NCI-H82 (cell line): ENCODE measurements around the gene SLAMF9.

ENCODE experiments used
- DNase-seq: peaks from one replicate; lab custom pipeline; 2025; lab: John Stamatoyannopoulos, UW

SLAMF9 gene

DNA sequence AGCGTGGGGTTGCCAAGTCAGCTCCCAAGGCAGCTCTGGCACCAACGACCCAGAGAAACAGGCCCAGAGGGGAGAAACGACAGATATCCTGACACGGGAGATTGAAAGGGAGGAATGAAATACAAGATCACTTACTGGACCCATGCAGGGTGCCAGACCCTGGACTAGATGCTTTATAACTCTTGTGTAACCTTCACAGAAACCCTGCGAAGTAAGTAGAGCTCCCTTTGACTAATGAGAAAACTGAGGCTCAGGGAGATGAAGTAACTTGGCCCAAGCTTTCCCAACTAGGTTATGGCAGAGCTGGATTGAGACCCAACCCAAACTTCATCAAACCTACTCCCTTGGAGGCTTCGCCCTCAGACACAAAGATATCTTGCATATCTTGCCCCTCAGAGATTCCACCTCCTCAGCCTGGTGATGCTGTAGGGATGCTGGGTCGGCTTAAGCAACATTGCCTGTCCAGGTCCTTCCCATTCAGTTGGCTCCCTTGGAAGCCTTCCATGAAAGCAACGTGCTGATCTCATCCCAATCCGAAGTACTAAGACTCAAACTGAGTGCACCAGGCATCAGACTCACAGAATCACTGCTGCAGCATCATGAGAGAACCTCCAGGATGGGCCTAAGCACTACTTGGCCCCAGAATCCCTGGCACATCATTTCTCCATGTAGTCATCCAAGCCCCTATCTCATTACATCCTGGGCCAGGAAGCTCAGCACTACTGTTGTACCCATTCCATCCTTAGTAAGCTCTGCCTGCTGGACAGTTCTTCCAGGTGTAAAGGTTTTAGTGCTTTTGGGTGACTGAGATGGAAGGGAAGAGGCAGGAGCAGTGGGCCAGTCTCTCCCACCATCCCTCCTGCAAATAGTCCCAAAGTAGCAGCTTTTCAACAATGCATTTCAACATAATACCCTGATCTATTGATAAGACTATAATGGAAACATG lies 7.5 kb downstream of the SLAMF9 start:
- DNase-seq = no peak

DNA sequence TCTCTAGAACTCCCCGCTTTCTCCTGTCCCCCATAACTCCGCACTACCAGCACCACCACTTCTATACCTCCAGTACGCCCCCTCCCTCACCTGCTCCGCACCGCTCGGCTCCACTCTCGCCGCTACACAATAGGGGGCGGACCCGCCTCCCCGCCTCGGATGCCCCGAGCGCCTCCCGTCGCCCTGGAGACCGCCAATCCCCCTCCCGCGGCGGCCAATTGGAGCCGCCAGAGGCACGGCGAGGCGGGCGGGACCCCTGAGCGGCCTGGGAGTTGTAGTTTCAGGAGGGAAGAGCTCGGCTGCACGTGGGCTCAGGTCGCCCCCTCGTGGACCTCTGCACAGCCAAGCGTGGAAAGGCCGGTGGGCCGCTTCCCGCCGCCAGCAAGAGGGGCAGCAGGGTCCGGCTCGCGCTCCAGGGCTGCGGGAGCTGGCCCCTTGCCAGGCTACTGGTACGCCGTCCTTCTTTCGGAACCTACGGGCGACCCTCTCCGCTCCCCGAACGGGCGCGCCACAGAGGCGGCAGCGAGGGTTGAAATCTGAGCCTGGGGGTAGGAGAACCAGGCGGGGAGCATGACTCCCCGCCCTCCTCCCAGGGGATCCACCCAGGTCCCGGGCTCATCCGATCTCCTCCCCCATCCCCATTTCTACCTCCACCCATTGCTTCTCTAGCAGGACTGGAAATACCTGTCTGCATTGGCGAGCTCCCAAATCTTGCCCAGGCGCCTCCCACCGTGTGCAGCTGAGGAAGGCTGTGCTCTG lies 8.4 kb downstream of the SLAMF9 start, which contains the start of gene IGSF9:
Gene IGSF9, minus strand, starts transcription at position 131 of the 759 bp plus-strand sequence. CDS start 2,159 bp downstream, outside the sequence.
- DNase-seq = peak; percentile 99

DNA sequence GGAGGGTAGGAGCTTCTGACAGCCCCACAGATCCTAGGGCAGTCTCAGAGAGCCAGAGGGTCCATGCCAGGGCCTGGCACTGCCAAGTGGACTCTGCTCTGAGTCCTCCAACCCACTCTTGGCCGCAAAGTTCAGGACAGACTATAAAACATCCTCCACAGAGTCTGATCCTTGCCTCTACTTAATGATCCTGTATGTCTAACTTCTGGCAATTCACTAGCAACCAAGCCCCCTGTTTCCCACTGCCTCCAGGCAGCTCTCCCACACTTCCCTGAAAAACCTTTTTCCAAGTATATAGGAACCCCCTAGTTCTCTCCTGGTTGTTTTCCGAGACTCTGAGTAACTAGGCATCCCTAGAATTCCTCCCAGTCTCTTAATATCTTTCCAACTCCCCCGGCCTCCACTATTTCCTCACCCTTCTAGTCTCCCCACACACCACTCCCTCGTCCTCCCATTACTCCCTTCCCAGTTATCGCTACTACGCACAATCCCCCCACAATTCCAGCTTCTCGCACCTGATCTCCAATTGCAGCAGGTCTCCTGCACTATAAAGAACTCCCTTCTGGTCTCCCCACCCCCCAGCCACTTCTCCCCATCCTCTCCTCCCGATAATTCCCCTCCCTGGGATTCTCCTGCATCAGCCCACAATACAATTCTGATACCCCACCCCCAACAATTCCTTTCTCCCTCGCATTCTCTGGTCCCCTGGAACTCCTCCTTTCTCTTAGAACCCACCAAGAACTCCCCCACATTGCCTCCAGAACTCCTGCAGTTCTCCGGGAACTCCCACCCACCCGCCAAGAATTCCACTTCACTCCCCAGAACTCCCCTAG lies 9.2 kb downstream of the SLAMF9 start:
- DNase-seq = peak; percentile 55

DNA sequence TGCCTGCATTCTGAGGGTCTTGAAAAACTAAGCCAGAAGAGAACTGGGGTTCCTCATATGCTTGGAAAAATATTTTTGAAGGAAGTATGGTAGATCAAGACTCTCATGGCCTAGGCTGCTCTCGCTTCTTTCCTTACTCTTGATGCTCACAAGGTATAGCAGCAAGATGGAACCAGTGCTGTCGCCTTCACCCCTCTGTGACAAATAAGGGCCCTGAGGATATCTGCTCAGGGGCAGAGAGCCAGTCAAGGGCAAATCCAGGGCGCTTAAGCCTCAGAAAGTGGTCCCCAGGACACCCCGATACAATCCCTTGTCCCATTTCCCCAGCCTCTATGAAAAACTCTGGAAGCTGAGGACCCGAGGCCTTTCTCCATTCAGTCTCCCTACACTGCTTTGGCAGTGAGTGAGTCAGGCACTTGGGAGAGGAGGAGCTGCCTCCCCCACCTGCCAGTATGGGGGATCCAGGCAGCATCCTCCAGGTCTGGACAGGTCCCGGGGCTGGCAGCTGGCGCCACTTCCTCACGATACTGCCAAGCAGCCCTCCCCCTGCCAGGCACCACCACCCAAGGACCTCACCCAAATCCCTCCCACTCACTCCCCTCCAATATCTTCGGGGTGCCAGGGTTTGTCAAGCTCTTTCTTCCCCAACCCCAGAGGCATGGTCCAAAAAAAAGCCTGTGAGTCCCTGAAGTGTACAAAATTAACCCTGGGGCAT lies 10.0 kb downstream of the SLAMF9 start:
- no peak for DNase-seq

DNA sequence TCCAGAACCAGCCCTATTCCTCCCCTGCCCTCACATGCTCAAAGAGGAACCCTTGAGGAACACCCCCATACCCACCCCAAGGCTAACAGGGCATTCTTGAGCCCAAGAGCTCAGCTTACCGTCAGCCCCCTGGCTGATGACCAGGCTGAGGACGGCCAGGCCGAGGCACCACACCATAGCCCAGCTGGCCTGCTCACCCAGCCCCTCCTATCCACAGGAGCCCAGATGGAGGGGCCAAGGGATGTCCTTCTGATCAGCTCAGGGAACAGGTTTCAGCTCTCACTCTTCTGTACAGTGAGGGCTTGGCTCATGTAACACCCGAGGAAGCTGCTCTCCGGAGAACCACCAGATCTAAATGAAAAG lies 10.8 kb downstream of the SLAMF9 start:
- DNase-seq = peak; percentile 26

DNA sequence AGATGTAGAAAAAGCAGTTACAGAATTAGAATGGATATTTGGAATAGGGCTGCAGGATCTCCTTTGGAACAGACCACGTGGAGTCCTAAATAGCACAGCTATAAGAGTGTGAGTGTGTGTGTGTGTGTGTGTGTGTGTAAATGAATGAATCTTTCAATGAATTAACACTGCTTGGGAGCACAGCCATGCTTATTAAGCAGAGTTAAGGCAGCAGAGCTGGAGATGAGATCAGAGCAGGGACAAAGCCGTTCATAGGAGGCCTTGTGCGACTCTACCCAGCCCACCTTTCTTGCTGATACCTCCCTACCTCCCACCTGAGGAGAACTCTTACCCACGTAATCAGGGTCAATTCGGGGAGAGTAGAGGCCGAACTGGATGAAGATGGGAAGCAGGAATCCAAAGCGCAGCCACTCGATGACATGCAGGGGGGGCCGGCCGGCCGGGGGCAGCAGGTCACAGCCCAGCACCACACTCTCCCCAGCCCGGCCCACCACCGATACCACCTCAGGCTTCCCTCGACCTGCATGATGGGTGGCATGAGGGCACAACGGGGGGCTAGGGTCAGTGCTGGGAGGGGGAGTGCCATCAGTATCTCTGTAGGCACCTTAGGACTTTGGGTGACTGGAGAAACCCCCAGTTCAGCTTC lies 11.3 kb downstream of the SLAMF9 start:
- peak; percentile 23 for DNase-seq

DNA sequence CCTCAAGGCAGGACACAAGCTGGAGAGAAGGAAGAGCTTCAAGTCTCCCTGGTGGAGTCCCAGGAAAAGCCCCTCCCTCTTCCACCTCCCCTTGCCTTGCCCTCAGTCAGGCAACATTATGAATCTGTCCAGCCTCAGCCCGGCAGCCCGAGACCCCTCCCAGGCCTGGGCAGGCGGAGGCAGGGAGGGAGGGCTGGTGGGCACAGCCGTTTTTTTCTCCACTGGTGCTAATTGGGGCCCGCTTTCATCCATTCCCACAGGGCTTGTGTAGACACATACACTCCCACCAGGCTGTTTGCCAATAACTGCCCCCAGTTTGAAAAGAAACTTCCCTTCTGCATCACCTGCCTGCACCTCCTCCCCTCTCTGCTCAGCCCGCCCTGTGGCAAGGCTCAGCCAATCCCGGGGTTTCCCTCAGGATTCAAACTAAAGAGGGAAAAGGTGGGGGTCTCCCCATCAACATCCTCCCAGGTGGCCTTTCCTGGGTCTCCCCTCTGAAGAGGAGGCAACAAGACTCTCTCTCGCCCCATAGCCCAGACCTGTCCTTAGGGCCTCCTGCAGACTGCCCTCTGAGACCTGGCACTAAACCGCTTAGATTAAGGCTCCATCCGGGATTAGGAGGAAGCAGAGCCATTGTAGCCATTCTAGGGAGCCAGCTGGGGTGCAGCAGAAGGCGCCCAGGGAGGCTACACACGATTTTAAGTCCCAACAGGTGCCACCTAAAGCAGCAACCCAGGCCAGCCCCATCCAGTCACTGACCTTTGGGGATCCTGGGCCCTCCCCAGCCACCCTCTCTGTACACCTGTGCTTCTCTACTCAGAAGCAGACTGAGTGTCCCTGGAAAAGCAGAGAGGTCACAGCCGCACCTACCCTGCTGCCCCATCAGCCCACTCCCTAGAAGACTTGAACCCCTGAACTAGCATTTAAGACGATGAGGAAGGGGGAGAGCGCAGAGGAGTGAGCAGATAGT lies 12.2 kb downstream of the SLAMF9 start:
- peak; percentile 92 for DNase-seq

GRCh38 chr1:159941141-159941540 lies 12.9 kb downstream of the SLAMF9 start:
- peak; percentile 70 for DNase-seq

DNA sequence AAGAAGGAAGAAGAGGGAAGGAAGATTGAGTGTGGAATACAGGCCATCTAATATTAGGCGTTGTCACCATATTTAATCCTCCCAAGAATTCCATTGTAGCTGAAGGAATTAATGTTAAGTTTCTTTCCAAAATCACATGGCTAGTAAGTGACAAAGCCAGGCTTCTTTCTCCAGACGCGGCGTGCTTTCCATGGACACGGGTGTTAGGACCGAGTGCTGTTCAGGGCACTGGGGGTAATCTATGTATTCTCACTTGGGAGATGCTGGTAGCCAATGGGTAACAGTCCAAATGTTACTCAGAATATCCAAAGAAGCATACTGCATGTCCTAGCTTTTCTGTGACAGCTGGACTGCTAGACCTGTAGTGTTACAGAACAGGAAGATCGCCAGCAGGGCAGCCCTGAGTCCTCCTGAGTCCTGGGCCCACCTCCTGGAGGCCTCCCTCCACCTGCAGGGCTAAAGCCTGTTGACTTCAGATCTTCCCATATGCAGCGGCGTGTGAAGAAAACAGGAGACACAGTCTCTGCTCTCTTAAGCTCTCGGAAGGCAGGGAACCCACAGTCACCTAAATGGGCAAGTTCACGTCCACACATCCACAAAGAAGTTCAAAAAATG lies 13.9 kb downstream of the SLAMF9 start:
- peak; percentile 52 for DNase-seq

GRCh38 chr1:159939678-159940002 lies 14.4 kb downstream of the SLAMF9 start:
- DNase-seq = peak; percentile 23

- DNase-seq = no peak
These were observed 14.9 kb downstream of the SLAMF9 start for GRCh38 chr1:159938905-159939677.

DNA sequence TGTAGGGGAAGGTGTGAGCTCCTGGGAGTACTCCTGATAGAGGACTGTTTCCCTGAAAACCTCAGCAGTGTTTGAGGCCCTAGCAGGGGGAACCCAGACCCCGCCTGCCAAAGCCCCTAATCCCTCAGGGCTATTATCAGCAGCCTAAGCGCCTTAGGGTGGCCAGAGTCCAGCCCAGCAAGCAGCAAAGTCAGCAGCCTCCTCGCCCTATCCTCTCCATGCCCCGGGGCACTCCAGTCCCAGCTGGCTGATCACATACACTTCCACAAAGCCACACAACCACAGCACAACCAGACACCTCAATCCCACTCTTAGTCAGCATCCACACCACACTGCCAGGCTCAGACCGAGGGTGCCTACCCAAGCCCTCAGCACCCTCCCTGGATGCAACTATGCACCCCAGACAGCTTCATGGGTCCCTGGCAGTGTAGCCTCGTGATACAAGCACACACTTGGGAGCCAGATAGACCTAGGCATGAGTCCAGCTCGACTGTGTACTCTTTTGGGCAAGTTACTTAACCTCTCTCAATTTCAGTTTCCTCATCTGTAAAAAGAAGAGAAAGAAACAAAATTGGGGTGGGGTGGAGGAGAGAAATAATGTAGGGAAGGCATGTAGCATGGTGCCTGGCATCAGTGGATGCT lies 15.7 kb downstream of the SLAMF9 start:
- peak; percentile 94 for DNase-seq

DNA sequence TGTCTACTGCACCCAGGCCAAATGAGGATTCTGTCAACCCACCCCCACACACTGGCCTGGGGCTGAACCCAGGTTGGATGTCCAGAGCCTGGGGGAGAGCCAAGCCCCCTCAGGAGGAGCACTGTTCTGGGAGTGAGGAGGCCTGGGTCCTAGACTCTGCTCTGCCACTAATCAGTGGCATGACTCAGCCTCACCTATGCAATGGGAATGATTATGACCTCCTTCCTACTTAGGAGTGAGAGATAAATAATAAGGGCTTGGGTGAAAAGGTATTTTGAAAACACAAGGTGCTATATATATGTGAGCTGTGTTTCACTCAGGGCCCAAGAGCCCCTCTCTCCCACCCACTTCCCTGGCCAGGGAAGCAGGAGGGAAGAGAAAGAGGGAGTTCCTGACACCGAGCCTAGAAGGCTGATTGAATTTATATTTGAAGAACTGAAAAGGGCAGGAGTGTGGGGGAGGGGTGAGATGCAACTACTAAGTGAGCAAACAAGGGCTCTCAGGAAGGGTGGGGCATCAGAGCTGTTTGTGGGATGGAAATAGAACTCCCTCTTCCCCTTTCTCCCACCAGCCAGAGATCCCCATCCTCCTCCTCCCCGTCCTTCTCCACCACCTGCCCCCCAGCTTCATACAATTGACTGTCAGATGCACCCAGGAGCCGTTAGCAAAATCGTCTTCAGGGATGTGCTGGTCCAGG lies 16.8 kb downstream of the SLAMF9 start:
- peak; percentile 77 for DNase-seq

GRCh38 chr1:159936273-159936904 lies 17.6 kb downstream of the SLAMF9 start:
- peak; percentile 86 for DNase-seq

DNA sequence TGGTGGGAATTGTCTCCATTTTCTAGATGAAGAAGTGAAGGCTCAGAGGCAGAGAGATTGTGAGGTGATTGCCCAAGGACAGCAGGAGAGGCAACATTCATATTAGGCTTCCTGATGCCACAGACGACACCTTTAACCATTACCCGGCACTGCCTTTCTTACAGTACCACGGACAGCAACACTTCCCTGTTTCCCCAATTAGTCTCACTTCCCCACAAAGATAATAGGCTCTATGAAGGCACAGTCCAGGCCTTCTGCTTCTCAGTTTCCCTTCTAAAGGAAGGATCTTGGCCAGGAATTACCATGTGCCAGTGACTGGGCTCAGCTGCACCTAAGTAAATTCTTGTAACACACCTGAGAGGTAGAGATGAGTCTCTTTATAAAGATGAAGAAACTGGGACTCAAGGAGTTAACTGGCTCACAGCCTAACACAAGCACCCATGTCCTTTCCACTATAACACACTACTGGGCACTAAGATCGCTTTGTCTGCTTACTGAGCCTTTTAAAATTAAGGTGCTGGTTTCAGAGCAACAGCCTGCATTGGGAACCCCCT lies 18.2 kb downstream of the SLAMF9 start:
- DNase-seq = no peak

DNA sequence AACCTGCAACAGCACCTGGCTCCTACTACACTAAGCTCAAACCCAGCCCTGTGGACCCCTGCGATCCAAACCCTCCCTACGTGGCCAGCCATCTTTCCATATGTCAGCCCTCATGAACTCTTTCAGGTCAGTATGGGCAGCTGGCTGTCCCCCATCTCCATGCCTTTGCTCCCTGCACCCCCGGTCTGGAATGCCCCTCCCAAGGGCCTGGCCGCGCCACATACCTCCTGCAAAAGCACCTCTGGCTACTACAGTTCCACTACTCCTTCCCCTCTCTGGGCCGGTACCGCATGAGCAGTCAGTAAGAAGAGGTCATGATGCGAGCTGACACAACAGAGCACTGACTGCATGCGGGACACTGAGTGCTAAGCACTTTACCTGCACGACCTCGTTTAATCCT lies 18.7 kb downstream of the SLAMF9 start:
- no peak for DNase-seq
